HG03064 (cell line): Measurements from ENCODE around the gene MCF2L2.

Experiments
- ATAC-seq: cut with Tn5 transposase; IDR thresholded peaks from one replicate; pipeline ENCODE4 v1.9.1; 2021; ENCODE audit warnings: low read depth; ENCODE audit not compliant: unreplicated experiment

MCF2L2 gene

DNA sequence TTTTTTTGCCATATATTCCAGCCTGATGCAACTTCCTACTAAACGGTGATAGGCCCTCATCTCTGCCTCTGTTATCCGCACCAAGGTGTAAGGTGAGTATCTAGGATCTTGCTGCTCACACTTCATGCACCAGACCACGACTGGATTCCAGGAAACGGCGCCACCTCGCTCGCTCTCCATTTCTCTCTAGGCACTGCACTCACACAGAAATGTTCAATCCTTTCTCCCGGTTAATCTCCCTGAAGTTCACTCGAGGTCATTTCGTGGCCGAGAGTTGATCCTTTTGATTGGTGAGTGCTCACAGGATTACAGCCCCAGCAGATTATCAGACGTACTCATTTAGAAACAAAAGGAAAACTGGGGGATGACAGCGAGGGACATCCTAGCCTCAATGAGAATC is 28.1 kb downstream of the MCF2L2 start:
- no peak for ATAC-seq

DNA sequence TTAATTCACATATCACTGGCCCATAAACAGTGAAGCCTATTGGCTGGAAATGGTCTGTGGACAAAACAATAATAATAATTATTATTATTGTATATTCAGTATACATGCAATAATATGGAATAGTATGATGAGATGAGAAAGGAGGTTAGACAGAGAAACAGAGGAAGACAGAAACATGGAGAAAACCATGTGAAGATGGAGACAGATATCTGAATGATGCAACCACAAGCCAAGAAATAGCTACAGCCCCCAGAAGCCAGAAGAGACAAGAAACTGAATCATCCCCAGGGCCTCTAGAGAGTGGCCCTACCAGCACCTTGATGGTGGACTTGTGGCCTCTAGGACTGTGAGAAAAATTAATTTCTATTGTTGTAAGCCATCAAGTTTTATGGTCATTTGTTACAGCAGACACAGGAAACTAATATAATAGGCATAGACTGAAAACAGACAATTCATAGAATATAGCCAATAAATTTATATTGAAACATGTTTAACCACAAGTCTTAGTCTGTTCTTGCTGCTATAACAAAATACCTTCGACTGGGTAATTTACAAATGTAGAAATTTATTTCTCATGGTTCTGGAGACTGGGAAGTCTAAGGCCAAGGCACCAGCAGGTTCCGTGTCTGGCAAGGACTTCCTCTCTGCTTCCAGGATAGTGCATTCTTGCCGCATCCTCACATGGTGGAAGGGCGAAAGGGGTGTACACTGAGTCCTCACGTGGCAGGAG is 31.6 kb downstream of the MCF2L2 start:
- no peak for ATAC-seq

DNA sequence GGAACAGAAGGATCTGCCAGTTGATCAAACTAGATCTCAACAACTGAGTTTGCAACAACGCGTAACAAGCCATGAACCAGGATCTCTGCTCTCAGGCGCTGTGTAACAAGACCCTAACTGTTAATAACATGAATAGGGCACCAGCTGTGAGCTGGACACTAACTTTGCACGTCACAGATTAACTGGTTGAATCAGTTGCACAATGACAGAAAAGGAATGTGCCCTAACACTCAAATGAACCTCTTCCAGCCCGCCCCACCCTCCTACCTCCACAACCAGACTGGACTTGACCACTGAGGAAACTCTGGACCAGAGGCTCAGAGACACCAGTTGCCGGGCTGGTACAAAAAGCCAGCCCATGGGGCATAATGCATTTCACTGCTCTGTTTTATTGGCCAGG is 34.3 kb downstream of the MCF2L2 start:
- ATAC-seq: no peak

DNA sequence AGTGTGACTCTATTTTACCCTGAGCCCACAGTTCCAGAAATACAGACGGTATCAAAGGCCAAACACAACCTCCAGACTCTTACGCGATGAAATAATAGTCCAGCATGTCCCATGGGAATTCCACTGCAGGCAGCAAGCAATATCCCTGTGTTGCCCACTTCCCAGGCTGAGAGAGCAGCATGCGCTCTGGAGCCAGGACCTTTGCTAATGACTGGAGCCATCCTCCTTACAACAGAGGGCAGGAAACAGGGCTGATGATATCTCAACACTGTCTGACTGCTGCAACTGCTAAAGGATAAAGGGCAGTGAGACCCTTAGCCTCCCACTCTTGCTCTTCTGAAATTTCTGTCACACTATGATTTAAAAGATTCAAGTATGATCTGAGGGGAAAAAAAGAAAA is 34.8 kb downstream of the MCF2L2 start:
- ATAC-seq: no peak

- ATAC-seq: no peak
Measured at GRCh38 chr3:183392186-183393034, 36.0 kb downstream of the MCF2L2 start.

DNA sequence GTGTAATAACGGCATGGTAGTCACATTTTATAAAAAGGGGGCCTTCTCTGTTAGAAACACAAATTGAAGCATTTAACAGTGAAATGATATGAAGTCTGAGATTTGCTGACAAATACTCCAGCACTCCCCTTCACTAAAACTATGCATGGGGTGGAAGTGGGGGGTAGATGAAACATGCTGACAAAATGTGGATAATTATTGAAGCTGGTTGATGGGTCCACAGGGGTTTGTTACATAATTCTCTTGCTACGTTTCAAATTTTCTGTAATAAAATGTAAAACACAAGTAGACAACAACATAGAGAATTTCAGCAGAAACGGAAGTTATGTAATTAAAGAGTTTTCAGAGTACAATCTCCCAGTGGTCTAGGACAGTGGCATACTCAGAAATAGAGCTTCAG is 37.0 kb downstream of the MCF2L2 start:
- ATAC-seq: no peak

GRCh38 chr3:183390844-183391243 is 37.6 kb downstream of the MCF2L2 start:
- no peak for ATAC-seq

DNA sequence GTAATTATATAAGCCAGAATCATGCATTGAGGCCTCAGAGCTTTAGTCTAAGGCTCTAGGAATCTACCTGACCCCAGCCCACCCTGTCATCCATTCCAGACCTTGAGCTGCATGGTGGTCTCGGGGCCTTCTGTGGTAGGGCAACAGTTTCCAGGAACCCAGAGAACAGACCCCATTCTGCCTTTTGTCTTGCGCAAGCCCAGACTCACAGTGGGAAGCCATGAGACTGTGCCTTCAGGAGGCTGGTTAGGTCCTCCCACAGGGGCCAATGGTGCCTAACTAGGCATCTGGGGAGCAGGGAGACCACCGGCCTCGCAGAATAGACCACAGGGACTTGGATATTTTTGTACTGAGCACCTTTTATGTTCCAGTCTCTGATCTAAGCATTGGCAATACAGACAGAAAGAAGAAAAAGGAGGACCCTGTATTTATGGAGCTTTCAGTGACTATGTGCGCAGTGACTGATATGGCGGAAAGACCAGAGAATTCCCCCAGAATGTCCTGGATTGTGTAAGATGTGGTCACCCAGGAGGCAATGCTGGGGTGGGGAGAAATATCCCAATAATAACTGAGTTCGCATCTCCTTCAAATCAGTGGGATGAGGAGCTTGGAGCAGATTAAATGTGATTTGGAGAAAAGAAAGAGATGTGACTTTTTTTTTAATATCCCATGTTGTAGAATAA is 40.1 kb downstream of the MCF2L2 start:
- no peak for ATAC-seq

GRCh38 chr3:183387797-183388196 is 40.6 kb downstream of the MCF2L2 start:
- ATAC-seq: no peak

GRCh38 chr3:183386651-183387050 is 41.8 kb downstream of the MCF2L2 start:
- no peak for ATAC-seq

GRCh38 chr3:183385698-183386613 is 42.5 kb downstream of the MCF2L2 start:
- no peak for ATAC-seq

DNA sequence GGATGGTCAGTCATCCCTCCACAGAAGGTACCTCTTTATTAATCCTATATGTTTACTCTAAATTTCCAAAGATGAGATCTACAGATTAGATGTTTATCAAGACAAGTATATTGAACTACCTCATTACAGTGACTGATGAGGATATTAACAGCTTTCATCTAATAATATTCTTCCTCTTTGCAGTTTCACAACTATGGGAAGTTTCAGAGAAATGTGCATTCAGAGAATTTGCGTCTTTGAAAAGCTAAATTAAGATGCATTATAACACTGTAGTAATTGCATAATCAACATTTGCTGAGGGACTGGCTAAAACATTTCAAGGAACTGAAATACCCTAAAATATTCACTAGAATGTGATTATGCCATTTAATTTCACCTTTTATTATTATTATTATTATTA is 46.7 kb downstream of the MCF2L2 start:
- no peak for ATAC-seq

GRCh38 chr3:183381179-183381578 is 47.2 kb downstream of the MCF2L2 start:
- no peak for ATAC-seq

GRCh38 chr3:183378951-183379350 is 49.5 kb downstream of the MCF2L2 start:
- no peak for ATAC-seq

DNA sequence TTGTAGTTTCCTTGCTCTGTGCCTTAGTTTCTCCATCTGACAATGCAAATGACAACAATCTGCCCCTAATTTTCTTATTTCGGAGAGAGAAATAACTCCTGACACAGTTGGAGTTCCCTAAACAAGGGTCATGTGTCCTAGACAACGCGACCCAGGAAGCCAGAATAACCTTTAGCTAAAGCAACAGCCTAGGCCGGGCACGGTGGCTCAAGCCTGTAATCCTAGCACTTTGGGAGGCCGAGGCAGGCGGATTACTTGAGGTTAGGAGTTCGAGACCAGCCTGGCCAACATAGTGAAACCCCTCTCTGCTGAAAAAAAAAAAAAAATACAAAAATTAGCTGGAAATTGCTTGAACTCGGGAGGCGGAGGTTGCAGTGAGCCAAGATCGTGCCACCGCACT is 49.9 kb downstream of the MCF2L2 start:
- no peak for ATAC-seq

DNA sequence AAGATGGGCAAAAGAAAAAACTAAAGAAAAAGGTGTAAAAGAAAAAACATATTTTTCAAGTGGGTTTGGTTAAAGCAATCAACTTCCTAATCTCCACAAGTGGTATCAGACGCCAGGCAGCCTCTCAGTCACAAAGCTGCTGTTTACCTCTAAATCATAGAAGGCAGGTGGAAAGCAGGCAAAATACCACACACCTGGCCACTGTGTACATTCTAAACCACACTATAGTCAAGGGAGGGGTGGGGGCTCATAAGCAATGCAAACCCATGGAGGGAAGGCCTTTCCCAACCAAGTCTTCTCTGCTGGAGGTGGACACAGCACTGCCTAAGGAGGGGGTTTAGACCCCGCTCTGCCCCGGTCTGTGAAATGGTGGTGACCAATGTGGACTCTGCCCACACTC is 50.4 kb downstream of the MCF2L2 start:
- ATAC-seq: no peak

GRCh38 chr3:183377307-183377959 is 51.0 kb downstream of the MCF2L2 start:
- ATAC-seq: no peak

GRCh38 chr3:183375787-183376186 is 52.6 kb downstream of the MCF2L2 start:
- ATAC-seq: no peak

GRCh38 chr3:183375337-183375736 is 53.1 kb downstream of the MCF2L2 start:
- no peak for ATAC-seq

GRCh38 chr3:183372911-183373310 is 55.5 kb downstream of the MCF2L2 start:
- no peak for ATAC-seq
